ENCODE results near the gene MEGF9. TPM values are rescaled to one million over a fixed set of nuclear protein-coding genes. Genes with fewer than 3 reads are reported as not detected.

Gene MEGF9
- total RNA-seq, 8 experiments from 2014 or later: 6.5 to 40.0 (median 14.1) TPM

- in situ Hi-C loops (cut with MboI; ENCODE audit: low pct_unique_long_range_greater_than_20kb in 2 of 9, low sequenced_read_pairs in 9 of 9, unreplicated experiment in 9 of 9): loop anchor here in 1 of 9 experiments (25.0 kb wide), 1 partner anchor 319 kb away; the partner anchor contains the start of genes C5 and CNTRL
- no peak overlapping the region for H3K4me3 ChIP-seq
- H3K27ac ChIP-seq: no peak overlapping the region
- no peaks in the 10 kb centered on the region for H3K4me1 ChIP-seq (replicated peaks in 1 of 2)
- WGBS, 10 experiments: 52 to 100% (median 95%) methylated on average over 1 to 4 of the region's 6 CpGs; no CpG with 5 or more reads in 2 of the 10 experiments
- peak in 5 of 8 experiments; percentile 30 to 98 (median 92) for ATAC-seq (replicated peaks in 6 of 8)
Observed at GRCh38 chr9:120742951-120743416, 28.7 kb upstream of the MEGF9 start.

GRCh38 chr9:120741701-120742100 lies 27.4 kb upstream of the MEGF9 start:
- in situ Hi-C loops (cut with MboI; ENCODE audit: low pct_unique_long_range_greater_than_20kb in 2 of 9, low sequenced_read_pairs in 9 of 9, unreplicated experiment in 9 of 9): loop anchor here in 1 of 9 experiments (25.0 kb wide), 1 partner anchor 321 kb away; the partner anchor contains the start of genes C5 and CNTRL
- Histone ChIP-seq H3K4me3 (no peak overlapping the region), H3K27ac (no peak overlapping the region), H3K4me1 (replicated peaks in 1 of 2) (no peaks in the 10 kb centered on the region)
- ATAC-seq (replicated peaks in 6 of 8): no peak
- WGBS, 10 experiments: 33 to 100% (median 86%) methylated on average over 1 of the region's 1 CpG; no CpG with 5 or more reads in 3 of the 10 experiments

- Histone ChIP-seq H3K4me1 (replicated peaks in 1 of 2) (no peaks in the 10 kb centered on the region), H3K4me3 (no peak overlapping the region), H3K27ac (no peak overlapping the region)
- WGBS, 10 experiments: 70 to 100% (median 88%) methylated on average over 1 of the region's 1 CpG; no CpG with 5 or more reads in 3 of the 10 experiments
- in situ Hi-C loops (cut with MboI; ENCODE audit: low pct_unique_long_range_greater_than_20kb in 2 of 9, low sequenced_read_pairs in 9 of 9, unreplicated experiment in 9 of 9): loop anchor here in 1 of 9 experiments (25.0 kb wide), 1 partner anchor 321 kb away; the partner anchor contains the start of genes C5 and CNTRL
- ATAC-seq (replicated peaks in 6 of 8): no peak
Observed at GRCh38 chr9:120741191-120741590, 26.9 kb upstream of the MEGF9 start.

- Histone ChIP-seq H3K4me3 (no peak overlapping the region), H3K27ac (no peak overlapping the region), H3K4me1 (replicated peaks in 1 of 2) (no peaks in the 10 kb centered on the region)
- in situ Hi-C loops (cut with MboI; ENCODE audit: low pct_unique_long_range_greater_than_20kb in 2 of 9, low sequenced_read_pairs in 9 of 9, unreplicated experiment in 9 of 9): loop anchor here in 1 of 9 experiments (25.0 kb wide), 1 partner anchor 322 kb away; the partner anchor contains the start of genes C5 and CNTRL
- no peak for ATAC-seq (replicated peaks in 6 of 8)
Observed at GRCh38 chr9:120740132-120740531, 25.9 kb upstream of the MEGF9 start.

GRCh38 chr9:120737416-120738165 lies 23.3 kb upstream of the MEGF9 start:
- no peak overlapping the region for H3K27ac ChIP-seq
- in situ Hi-C loops (cut with MboI; ENCODE audit: low pct_unique_long_range_greater_than_20kb in 2 of 9, low sequenced_read_pairs in 9 of 9, unreplicated experiment in 9 of 9): loop anchor here in 2 of 9 experiments (10.0 to 25.0 kb wide), 2 partner anchors 113 to 325 kb away; partner anchors contain the start of genes C5 (in 1 of the 2) and CNTRL (in 1 of the 2)
- no peak for ATAC-seq (replicated peaks in 6 of 8)
- 87 to 100% (median 97%) methylated on average over 2 to 4 of the region's 5 CpGs; no CpG with 5 or more reads in 4 of the 10 experiments for WGBS, 10 experiments
- H3K4me3 ChIP-seq: no peak overlapping the region
- no peaks in the 10 kb centered on the region for H3K4me1 ChIP-seq (replicated peaks in 1 of 2)

- no peak for ATAC-seq (replicated peaks in 6 of 8)
- Histone ChIP-seq H3K27ac (no peak overlapping the region), H3K4me3 (no peak overlapping the region), H3K4me1 (replicated peaks in 1 of 2) (no peaks in the 10 kb centered on the region)
- in situ Hi-C loops (cut with MboI; ENCODE audit: low pct_unique_long_range_greater_than_20kb in 2 of 9, low sequenced_read_pairs in 9 of 9, unreplicated experiment in 9 of 9): loop anchor here in 2 of 9 experiments (10.0 to 25.0 kb wide), 2 partner anchors 112 to 325 kb away; partner anchors contain the start of genes C5 (in 1 of the 2) and CNTRL (in 1 of the 2)
- 17 to 100% (median 86%) methylated on average over 1 to 2 of the region's 2 CpGs; no CpG with 5 or more reads in 1 of the 10 experiments for WGBS, 10 experiments
Observed at GRCh38 chr9:120736881-120737280, 22.6 kb upstream of the MEGF9 start.

- no peak for ATAC-seq (replicated peaks in 6 of 8)
- 0 to 100% (median 52%) methylated on average over 1 to 3 of the region's 3 CpGs; no CpG with 5 or more reads in 2 of the 10 experiments for WGBS, 10 experiments
- Histone ChIP-seq H3K27ac (no peak overlapping the region), H3K4me1 (replicated peaks in 1 of 2) (peaks cover 4 to 6% of the 10 kb centered on the region in 2 donors), H3K4me3 (no peak overlapping the region)
- in situ Hi-C loops (cut with MboI; ENCODE audit: low pct_unique_long_range_greater_than_20kb in 2 of 9, low sequenced_read_pairs in 9 of 9, unreplicated experiment in 9 of 9): loop anchor here in 2 of 9 experiments (10.0 to 25.0 kb wide), 2 partner anchors 111 to 327 kb away; partner anchors contain the start of genes C5 (in 1 of the 2) and CNTRL (in 1 of the 2)
Observed at GRCh38 chr9:120735415-120736126, 21.3 kb upstream of the MEGF9 start.

GRCh38 chr9:120734607-120735410 lies 20.5 kb upstream of the MEGF9 start:
- in situ Hi-C loops (cut with MboI; ENCODE audit: low pct_unique_long_range_greater_than_20kb in 2 of 9, low sequenced_read_pairs in 9 of 9, unreplicated experiment in 9 of 9): loop anchor here in 2 of 9 experiments (10.0 to 25.0 kb wide), 2 partner anchors 110 to 327 kb away; partner anchors contain the start of genes C5 (in 1 of the 2) and CNTRL (in 1 of the 2)
- H3K4me3 ChIP-seq: no peak overlapping the region
- H3K27ac ChIP-seq: no peak overlapping the region
- peak in 1 of 8 experiments; percentile 21 for ATAC-seq (replicated peaks in 6 of 8)
- 60 to 90% (median 85%) methylated on average over 1 to 2 of the region's 2 CpGs; no CpG with 5 or more reads in 6 of the 10 experiments for WGBS, 10 experiments
- peaks cover 5 to 7% of the 10 kb centered on the region in 2 donors for H3K4me1 ChIP-seq (replicated peaks in 1 of 2)

- ATAC-seq (replicated peaks in 6 of 8): peak; percentile 43 to 95 (median 72)
Observed at GRCh38 chr9:120733190-120733589, 18.9 kb upstream of the MEGF9 start.

GRCh38 chr9:120730654-120731514 lies 16.6 kb upstream of the MEGF9 start:
- WGBS, 10 experiments: 14 to 80% (median 52%) methylated on average over 1 to 6 of the region's 7 CpGs; no CpG with 5 or more reads in 5 of the 10 experiments
- in situ Hi-C loops (cut with MboI; ENCODE audit: low pct_unique_long_range_greater_than_20kb in 2 of 9, low sequenced_read_pairs in 9 of 9, unreplicated experiment in 9 of 9): loop anchor here in 2 of 9 experiments (10.0 to 25.0 kb wide), 2 partner anchors 106 to 331 kb away; partner anchors contain the start of genes C5 (in 1 of the 2) and CNTRL (in 1 of the 2)
- Histone ChIP-seq H3K4me1 (replicated peaks in 1 of 2) (peaks cover 5 to 7% of the 10 kb centered on the region in 2 donors), H3K4me3 (no peak overlapping the region), H3K27ac (peak overlapping the region in 1 of 2 donors; percentile 44)
- ATAC-seq (replicated peaks in 6 of 8): peak in 7 of 8 experiments; percentile 37 to 83 (median 55)

More at GRCh38 chr9:120733190-120733589, 18.9 kb upstream of the MEGF9 start:
- in situ Hi-C loops (cut with MboI; ENCODE audit: low pct_unique_long_range_greater_than_20kb in 2 of 9, low sequenced_read_pairs in 9 of 9, unreplicated experiment in 9 of 9): loop anchor here in 2 of 9 experiments (10.0 to 25.0 kb wide), 2 partner anchors 108 to 329 kb away; partner anchors contain the start of genes C5 (in 1 of the 2) and CNTRL (in 1 of the 2)
- H3K27ac ChIP-seq: no peak overlapping the region
- 17 to 100% (median 66%) methylated on average over 1 to 5 of the region's 5 CpGs; no CpG with 5 or more reads in 5 of the 10 experiments for WGBS, 10 experiments
- H3K4me3 ChIP-seq: no peak overlapping the region
- H3K4me1 ChIP-seq (replicated peaks in 1 of 2): peaks cover 5 to 7% of the 10 kb centered on the region in 2 donors

- no peak for ATAC-seq (replicated peaks in 6 of 8)
- WGBS, 10 experiments: 17 to 100% (median 55%) methylated on average over 1 to 4 of the region's 5 CpGs; no CpG with 5 or more reads in 2 of the 10 experiments
- peaks cover 5 to 7% of the 10 kb centered on the region in 2 donors for H3K4me1 ChIP-seq (replicated peaks in 1 of 2)
- in situ Hi-C loops (cut with MboI; ENCODE audit: low pct_unique_long_range_greater_than_20kb in 2 of 9, low sequenced_read_pairs in 9 of 9, unreplicated experiment in 9 of 9): loop anchor here in 2 of 9 experiments (10.0 to 25.0 kb wide), 2 partner anchors 105 to 332 kb away; partner anchors contain the start of genes C5 (in 1 of the 2) and CNTRL (in 1 of the 2)
- no peak overlapping the region for H3K27ac ChIP-seq
- no peak overlapping the region for H3K4me3 ChIP-seq
Observed at GRCh38 chr9:120729791-120730241, 15.5 kb upstream of the MEGF9 start.

All from motor neuron (in vitro differentiated cells).